ENCODE results near the gene ANAPC7.
A peak's percentile ranks its signal among the peaks of the same experiment; 100 is the strongest.
"Not testable (repeated sequence)": the region's sequence is repeated elsewhere in the genome, so short reads cannot be mapped to it uniquely, and the experiment has no call there.

ANAPC7 gene

GRCh38 chr12:110373962-110374611 is 29.4 kb downstream of the ANAPC7 start:
- no peak for DNase-seq (ENCODE audit: low spot score)

- no peak for DNase-seq (ENCODE audit: low spot score)
Observed at GRCh38 chr12:110373425-110373824, 30.1 kb downstream of the ANAPC7 start.

GRCh38 chr12:110373025-110373424 is 30.5 kb downstream of the ANAPC7 start:
- DNase-seq (ENCODE audit: low spot score): no peak

GRCh38 chr12:110372056-110372425 is 31.5 kb downstream of the ANAPC7 start:
- no peak for DNase-seq (ENCODE audit: low spot score)

- DNase-seq (ENCODE audit: low spot score): no peak
Observed at GRCh38 chr12:110371408-110372055, 32.0 kb downstream of the ANAPC7 start.

- DNase-seq (ENCODE audit: low spot score): no peak
Observed at GRCh38 chr12:110370732-110371231, 32.7 kb downstream of the ANAPC7 start.

- DNase-seq (ENCODE audit: low spot score): no peak
Observed at GRCh38 chr12:110369992-110370391, 33.5 kb downstream of the ANAPC7 start.

GRCh38 chr12:110367181-110367864 is 36.2 kb downstream of the ANAPC7 start:
- no peak for DNase-seq (ENCODE audit: low spot score)

GRCh38 chr12:110366321-110367142 is 37.0 kb downstream of the ANAPC7 start:
- no peak for DNase-seq (ENCODE audit: low spot score)

- no peak for DNase-seq (ENCODE audit: low spot score)
Observed at GRCh38 chr12:110365489-110366320, 37.8 kb downstream of the ANAPC7 start.

GRCh38 chr12:110361216-110361615 is 42.3 kb downstream of the ANAPC7 start:
- DNase-seq (ENCODE audit: low spot score): no peak

GRCh38 chr12:110358384-110359097 is 45.0 kb downstream of the ANAPC7 start:
- not testable (repeated sequence) for DNase-seq (ENCODE audit: low spot score)

- DNase-seq (ENCODE audit: low spot score): peak; percentile 8
Observed at GRCh38 chr12:110355073-110355472, 48.4 kb downstream of the ANAPC7 start.

- DNase-seq (ENCODE audit: low spot score): no peak
Observed at GRCh38 chr12:110354172-110354780, 49.2 kb downstream of the ANAPC7 start.

GRCh38 chr12:110353211-110353965 is 50.1 kb downstream of the ANAPC7 start:
- no peak for DNase-seq (ENCODE audit: low spot score)

GRCh38 chr12:110352401-110352800 is 51.1 kb downstream of the ANAPC7 start:
- DNase-seq (ENCODE audit: low spot score): no peak

- no peak for DNase-seq (ENCODE audit: low spot score)
Observed at GRCh38 chr12:110351119-110351518, 52.4 kb downstream of the ANAPC7 start.

GRCh38 chr12:110349514-110350151 is 53.9 kb downstream of the ANAPC7 start:
- peak; percentile 32 for DNase-seq (ENCODE audit: low spot score)

- no peak for DNase-seq (ENCODE audit: low spot score)
Observed at GRCh38 chr12:110349096-110349495, 54.4 kb downstream of the ANAPC7 start.

Data from CD4-positive, alpha-beta T cell treated with Interleukin-6 at 100 ng/mL for 8 hours (primary cell).